GM18858 (cell line): ENCODE results near the gene SEMA3A.

Source experiments
- ATAC-seq: cut with Tn5 transposase; IDR thresholded peaks from one replicate; pipeline ENCODE4 v1.9.1; 2021; ENCODE audit not compliant: unreplicated experiment

Gene SEMA3A

GRCh38 chr7:84113286-84113685 is 81.3 kb downstream of the SEMA3A start:
- no peak for ATAC-seq

GRCh38 chr7:84112771-84113170 is 81.8 kb downstream of the SEMA3A start:
- ATAC-seq, result no peak

DNA sequence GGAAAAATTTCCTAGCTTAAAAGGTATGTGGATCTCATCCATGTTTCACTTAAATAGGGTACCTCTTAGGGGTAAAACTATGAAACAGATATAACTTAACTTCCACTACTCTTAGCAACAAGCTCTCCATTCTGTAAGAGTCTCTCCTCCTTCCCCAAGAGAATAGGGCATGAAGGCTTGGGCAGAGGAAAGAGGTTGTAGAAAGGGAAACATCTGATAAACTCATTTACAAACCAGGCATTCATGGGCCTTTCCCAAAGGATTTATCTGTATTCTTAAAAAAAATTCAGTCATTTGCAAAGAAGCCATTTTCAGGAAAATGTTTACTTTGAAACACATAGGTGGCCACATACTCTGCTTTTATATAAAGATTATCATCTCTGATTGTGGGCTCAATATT is 82.7 kb downstream of the SEMA3A start:
- ATAC-seq, result no peak

DNA sequence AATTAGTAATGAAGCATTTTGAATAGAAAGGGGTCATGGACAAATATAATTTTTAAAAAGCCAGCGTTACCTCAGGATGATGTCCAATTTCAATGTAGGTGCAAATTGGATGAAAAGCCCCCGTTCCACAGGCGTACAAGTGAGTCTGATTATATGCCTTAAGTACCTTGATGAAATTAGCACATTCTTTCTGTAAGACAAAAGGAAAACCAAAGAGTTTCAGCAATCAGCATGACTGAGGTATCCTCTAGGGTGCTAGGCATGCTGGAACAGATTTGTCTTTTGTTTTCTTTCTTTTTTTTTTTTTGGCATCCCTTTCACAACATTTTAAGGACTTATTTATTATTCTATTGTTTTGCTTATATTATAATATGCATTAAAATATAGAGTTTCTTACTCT is 84.2 kb downstream of the SEMA3A start:
- no peak for ATAC-seq

GRCh38 chr7:84108787-84109186 is 85.8 kb downstream of the SEMA3A start:
- no peak for ATAC-seq

GRCh38 chr7:84108119-84108518 is 86.5 kb downstream of the SEMA3A start:
- ATAC-seq, result no peak

- no peak for ATAC-seq
Observed at GRCh38 chr7:84107259-84107658, 87.3 kb downstream of the SEMA3A start.

DNA sequence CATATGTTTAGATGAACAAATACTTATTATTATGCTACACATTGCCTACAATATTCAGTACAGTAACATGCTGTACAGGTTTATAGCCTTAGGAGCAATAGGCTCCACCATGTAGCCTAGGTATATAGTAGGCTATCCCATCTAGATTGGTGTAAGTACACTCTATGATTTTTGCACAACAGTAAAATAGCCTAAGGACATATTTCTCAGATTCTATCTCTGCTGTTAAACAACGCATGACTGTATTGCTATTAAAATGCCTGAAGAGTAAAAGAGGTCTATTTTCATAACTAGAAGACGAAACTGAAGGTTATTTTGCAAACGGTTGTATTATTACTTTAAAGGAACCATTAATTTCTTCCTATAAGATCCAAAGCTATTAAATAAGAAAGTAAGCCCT is 88.3 kb downstream of the SEMA3A start:
- no peak for ATAC-seq

GRCh38 chr7:84105586-84105985 is 89.0 kb downstream of the SEMA3A start:
- no peak for ATAC-seq

DNA sequence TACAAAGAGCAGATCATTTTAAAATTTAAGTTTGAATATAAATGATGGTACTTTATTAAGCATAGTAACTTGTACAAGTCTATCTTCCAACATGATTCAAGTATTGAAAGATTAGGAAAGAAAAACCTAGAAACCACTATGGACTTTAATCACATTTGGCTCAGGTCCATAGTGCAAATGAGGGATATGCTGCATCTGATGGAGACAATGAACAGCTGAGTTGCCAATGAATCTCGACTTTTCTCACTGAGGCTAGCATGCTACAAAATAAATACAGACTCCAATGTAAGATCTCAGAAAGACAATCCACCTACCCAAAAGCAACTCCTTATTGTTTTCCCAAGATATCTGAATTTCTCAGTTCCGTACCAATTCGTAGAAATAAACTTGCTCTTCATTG is 89.8 kb downstream of the SEMA3A start:
- ATAC-seq, result no peak

GRCh38 chr7:84102213-84102612 is 92.4 kb downstream of the SEMA3A start:
- ATAC-seq, result no peak

GRCh38 chr7:84100866-84101265 is 93.7 kb downstream of the SEMA3A start:
- ATAC-seq, result no peak

DNA sequence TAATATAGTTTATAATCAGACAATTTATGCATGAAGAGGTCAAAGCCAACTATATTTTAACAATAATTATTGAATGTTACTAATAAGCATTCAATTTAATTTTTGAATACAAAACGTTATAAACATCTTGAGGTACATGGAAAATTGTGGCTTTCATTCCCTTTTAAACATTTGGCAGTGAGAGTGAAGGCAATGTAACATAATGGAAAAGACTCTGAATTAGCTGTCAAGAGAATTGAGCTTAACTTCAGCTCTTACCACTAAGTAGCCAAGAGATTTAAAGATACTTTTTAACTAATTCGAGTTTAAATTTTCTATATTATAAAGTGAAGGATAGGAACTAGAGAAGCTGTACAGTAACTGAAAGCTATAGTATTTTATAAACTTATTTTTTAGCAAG is 98.6 kb downstream of the SEMA3A start:
- no peak for ATAC-seq

DNA sequence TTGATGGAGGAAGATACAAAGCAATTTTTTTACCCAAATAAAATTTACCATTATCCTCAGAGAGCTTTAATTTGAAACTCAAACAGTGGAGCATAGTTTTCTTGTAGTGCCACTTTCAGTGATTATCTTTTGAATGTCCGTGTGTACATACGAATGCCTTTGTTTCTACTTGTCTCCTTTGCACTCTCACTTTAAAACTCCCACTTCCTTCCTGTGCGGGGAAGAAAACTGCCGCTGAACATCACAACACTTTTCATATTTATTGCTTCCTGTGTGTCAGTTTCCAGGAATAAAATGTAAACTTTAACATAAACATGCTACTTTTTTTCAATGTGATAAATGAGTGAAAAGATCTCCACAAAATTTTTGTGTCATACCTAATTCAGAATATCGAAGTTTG is 102.4 kb downstream of the SEMA3A start:
- no peak for ATAC-seq

GRCh38 chr7:84091318-84091717 is 103.3 kb downstream of the SEMA3A start:
- no peak for ATAC-seq

DNA sequence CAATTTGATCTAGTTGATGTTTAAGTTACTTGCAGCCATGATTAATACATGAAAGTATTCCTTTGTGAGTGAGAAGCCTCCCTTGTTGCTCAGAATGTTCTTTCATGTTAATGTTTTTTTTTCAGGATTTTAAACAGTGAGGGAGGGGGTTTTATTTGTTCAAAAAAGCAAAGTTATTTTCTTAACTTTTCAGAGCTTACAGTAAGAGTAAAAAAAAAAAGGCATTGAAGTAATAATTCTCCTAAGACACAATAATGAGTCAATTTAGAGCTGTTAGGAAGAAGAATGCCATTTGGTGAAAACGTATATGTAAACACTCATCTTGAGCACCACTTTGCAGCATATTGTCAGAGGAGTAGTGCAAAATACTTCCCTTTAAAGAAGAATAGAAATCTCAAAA is 105.8 kb downstream of the SEMA3A start:
- ATAC-seq, result no peak

DNA sequence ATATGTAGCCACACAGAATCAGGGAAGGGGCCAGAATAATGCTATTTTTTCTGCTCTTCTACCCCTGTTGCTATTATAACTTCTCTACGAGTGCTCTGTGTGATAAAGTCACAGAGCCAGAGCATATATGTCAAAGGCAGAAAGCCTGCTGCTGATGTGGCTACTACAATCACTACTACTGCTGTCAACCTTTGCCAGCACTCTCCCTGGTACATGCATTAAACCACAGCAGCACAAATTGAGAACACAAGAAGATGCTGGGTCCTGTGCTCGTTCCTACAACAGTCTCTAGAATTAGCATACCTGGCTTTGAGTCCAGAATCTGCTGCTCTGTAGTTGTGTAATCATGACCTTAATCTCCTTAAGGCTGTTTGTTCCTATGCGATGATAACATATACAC is 108.6 kb downstream of the SEMA3A start:
- ATAC-seq, result no peak

DNA sequence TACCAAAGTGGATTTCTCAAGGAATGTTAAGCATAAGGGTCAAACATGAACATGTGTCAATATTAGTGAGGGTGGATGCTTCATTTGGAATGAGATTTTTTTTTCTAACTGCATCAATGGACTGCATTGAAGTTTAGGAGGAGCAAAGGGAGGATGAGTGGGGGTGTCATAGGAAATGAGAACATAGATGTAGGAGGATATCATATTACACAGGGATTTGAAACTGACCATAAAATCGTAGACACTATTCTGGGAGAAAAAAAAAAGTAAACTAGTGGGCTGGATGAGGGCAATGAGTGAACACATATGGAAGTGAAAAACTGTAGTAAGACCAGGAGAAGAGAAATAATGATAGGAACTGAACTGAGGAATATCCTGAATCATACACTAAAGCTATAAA is 109.4 kb downstream of the SEMA3A start:
- ATAC-seq, result no peak

DNA sequence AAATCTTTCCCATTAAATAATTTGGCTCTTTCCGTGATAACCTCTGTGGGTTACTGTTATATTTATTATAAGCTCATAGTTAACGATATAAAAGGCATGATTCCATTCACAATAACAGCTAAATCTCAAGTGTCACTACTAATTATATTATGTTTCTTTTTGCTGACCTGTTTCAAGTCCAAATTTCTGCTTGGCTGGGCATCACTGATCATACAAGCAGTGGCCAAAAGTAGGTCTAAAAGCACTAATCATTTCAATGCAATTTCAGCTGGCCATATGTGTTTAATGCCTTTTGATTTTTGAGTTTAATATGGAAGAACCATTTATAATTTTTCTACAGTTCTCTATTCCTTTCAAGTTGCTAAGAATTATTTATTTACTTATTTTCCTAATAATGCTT is 110.7 kb downstream of the SEMA3A start:
- ATAC-seq, result no peak

GRCh38 chr7:84081973-84082522 is 112.5 kb downstream of the SEMA3A start:
- ATAC-seq, result no peak

- ATAC-seq, result no peak
Observed at GRCh38 chr7:84077336-84077735, 117.3 kb downstream of the SEMA3A start.

DNA sequence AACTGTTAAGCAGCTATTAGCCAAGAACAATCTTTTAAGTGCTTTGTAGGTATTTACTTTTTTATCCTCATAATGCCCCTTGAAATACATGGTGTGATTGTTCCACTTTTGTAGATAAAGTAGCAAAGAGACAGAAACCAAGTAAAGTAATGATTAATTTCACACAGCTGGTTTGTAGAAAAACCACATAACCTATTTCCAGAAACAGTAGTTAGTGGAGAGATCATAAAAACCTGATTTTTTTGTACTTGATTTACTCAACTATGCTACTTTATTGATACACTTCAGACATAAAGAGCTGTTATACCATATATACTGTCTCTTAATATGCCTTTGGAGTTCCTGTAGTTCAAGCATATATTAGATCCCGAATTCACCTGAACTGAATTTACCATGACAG is 118.4 kb downstream of the SEMA3A start:
- ATAC-seq, result no peak

DNA sequence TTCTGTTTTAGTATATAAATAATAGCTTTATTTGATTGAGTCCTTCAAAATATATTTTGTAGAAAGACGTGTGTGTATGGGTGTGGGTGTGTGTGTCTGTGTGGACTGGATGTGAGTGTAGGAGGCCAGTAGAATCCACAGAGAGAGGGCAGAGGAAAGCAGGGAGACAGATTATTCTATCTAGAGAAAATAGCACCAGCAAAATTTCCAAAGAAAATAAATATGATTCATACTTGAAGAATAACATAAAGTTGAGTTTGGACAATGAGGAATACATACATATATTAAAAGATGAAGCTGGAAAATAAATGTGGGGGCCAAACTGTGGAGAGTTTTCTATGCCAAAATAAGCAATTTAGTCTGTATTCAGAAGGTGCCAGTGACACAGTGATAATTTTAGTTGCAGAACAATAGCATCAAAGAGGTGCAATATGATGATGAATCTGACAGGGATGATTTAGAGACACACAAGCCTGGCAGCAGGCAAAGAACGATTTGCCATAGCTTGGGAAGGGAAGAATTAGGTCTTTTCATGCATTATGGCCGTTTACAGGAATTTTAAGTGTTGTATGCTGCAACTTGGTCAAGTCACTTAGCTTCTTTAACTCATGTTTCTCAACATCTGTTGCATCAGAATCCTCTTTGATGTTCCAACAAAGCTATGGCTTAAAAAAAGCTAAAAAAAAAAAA is 121.3 kb downstream of the SEMA3A start:
- ATAC-seq, result no peak
